ENCODE measurements around the gene KIAA1210.
"Not testable (repeated sequence)": the region's sequence is repeated elsewhere in the genome, so short reads cannot be mapped to it uniquely, and the experiment has no call there.

Gene KIAA1210

DNA sequence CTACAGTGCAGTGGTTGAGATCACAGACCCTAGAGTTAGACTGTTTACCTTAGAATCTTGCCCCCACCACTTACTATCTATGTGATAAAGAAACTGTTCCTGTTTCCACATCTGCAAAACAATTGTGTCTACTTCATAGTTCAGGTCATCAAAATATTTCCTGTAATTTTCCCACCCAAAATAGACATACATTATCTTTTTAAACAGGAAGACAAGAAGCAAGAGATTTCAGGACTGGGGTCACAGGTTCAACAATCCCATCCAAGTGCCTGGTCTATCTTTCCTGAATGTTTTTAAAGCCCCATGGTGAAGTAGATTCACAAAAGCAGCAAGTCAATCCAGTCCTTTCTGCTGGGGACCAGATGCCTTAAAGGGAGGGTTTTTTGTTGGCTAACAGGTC, 96.6 kb downstream of the KIAA1210 start:
- no peak for DNase-seq

DNA sequence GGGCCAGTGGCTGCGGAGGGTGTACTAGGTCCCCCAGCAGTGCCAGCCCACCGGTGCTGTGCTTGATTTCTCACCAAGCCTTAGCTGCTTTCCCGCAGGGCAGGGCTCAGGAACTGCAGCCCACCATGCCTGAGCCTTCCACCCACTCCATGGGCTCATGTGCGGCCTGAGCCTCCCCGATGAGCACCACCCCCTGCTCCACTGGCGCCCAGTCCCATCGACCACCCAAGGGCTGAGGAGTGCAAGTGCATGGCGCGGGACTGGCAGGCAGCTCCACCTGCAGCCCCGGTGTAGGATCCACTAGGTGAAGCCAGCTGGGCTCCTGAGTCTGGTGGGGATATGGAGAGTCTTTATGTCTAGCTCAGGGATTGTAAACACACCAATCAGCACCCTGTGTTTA, 98.0 kb downstream of the KIAA1210 start:
- not testable (repeated sequence) for DNase-seq

DNA sequence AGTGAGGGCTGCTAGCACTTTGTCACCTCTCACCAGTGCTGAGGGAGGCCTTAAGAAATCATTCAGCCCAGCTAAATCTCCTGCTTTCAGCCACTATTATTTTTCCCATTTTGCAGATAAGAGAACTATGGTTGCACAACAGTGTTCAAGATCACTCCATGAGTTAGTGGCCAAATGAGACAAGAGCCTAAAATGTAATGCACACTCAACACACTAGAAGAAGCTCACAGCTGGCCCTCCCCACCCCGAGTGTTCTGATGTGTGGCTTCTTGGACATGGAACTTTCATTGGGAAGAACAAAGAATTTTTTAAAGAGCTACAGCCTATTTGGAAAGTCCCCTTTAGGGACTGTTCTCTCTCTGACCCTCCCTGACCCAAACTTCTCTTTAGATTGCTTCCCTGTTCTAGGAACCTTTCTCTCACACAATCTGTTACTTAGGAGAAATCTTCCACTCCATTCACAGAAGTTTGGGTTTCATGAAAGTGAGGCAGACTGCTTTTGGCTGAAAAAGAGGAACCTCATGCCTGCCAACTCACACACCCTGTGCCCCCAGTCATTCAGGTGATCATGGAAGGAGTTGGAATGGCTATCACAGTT, 98.8 kb downstream of the KIAA1210 start:
- no peak for DNase-seq

Data from fibroblast of skin of scalp (primary cell).